Medulla oblongata (tissue), 1 donor: ENCODE data around the gene SBF2.
"Not testable (repeated sequence)": the region's sequence is repeated elsewhere in the genome, so short reads cannot be mapped to it uniquely, and the experiment has no call there.

Experiments used
- DNase-seq: peaks from one replicate; pipeline ENCODE4 v3.0.0-alpha.2; 2015; ENCODE audit errors: extremely low spot score

Gene SBF2

DNA sequence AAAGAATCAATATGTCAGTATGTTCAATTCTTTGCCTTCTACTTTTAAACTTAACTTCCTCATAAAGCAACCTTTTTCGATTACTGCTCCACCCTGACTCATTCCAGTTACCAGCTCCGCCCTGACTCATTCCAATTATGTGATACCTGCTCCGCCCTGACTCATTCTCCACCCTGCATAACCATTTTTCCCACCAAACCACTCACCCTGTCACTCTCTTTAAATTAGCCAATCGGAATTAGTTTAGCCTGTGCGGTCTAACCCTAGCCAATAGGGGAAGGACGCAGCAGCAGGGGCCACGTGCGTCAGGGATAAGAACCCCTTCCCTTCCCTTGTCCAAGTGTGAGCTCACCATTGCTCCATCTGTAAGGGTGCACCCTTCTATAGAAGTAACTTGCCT, 393.8 kb downstream of the SBF2 start:
- not testable (repeated sequence) for DNase-seq

DNA sequence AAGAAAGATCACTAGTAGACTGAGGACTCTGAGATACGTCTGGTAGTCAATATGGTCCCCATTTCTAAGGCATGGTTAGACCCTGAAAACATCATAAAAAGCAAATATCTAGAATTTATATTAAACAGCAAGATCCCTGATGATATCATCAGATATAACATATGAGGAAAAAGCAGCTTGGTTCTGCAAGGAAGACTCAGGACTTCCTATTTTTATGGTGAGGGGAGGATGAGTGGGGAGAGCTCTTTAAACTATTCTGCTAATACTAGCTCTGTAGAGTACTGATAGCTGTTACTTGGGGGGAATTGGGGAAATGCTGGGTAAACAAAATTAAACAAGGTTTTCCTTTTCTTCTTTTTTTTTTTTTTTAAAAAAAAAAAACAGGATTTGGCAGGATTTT, 394.3 kb downstream of the SBF2 start:
- no peak for DNase-seq

DNA sequence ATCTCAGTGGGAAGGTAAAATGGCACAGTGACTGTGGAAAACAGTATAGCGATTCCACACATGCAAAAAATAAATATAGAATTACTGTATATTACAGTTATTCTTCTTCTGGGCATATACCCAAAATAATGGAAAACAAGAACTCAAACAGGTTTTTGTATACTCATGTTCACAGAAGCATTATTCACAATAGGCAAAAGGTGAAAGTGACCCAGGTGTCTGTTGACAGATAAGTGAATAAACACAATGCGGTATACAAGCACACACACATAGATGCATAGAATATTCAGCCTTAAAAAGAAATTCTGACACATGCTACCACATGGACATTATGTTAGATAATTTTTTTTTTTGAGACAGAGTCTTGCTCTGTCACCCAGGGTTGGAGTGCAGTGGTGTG, 397.1 kb downstream of the SBF2 start:
- no peak for DNase-seq

DNA sequence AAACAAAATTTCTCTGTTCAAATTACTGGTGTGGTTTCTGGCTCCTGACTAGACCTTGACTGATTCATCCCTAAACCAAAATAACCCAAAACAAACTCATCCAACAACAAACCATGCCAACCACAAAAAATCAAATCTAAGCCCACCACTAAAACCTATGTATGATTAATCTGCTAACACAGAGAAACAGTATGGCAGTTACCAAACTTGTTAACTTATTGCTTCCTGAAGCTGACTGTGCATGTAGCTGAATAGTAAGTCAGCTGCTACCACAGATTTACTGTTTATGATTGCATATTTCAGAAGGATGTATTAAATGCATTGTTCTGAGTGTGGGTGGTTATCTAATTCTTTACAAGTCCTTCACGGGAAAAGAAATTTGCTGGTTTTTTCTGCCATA, 399.0 kb downstream of the SBF2 start:
- DNase-seq, result no peak

DNA sequence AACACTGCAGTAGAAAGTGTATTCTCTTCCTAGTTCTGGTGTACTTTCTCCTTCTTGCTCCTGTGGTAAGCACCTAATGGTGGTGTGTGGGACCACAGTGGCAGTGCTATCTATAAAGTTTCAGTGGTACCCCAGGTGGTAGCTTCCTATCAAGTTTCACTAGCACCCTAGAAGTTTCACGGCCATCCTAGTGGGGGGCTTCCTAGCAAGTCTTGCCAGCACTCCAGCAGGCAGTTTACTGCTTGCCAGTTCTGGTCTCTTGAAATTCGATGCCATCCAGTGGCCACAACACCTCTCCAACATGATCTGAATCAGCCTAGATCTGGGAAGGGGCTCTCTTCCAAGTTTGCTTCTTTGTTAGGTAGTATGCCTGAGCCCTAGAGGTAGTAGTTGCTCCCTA, 400.5 kb downstream of the SBF2 start:
- DNase-seq, result no peak

DNA sequence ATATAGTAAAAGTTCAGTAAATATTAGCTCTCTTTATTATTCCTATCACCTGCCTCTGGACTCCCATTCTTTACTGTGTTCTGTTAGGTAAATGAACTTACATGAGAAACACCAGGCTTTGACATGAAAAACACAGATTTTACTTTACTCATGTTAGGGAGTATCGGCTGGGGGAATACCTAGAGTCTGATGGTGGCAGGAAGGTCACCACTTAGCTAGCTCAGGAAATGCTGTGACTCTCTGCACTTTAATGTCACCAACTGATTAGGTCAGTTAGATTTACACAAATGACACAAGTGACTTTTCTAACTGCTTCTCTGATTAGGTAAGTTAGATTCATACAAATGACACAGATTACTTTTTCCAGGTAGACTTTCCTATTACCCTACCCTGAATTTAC, 405.1 kb downstream of the SBF2 start:
- DNase-seq, result no peak

DNA sequence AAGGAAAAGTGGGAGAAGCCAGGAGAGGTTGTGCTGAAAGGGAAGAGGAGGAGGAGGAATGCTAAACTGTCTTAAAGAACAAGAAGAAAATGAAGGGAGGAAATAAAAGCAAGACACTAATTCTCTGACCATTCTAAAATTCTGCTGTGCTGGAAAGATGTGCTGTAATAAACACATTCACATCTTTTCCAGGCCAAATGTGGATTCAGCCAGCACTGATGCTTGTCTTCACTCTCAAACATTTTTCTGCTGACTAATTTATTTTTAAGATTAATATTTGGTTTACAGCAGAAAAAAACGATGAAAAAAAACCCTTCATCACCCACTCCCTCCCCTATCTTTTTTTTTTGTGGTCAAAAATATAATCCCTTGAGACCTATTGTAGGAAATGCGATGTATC, 406.5 kb downstream of the SBF2 start:
- no peak for DNase-seq

DNA sequence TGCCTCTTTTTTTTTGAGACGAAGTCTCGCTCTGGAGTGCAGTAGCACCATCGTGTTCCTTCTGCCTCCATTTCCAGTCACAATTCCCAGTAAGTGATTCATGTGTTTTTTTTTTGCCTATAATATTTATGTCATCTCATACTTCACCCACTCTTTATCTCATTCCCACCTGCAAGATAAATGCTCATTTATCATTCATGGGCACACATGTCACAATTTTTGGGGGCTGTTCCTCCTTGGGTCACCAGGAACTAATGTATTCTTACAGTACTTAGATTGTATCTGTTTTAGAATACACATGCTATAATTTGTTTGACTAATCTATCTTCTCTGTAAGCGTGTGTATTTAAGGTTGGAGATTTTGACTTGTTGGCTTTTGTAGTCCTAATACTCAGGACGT, 407.4 kb downstream of the SBF2 start:
- no peak for DNase-seq

DNA sequence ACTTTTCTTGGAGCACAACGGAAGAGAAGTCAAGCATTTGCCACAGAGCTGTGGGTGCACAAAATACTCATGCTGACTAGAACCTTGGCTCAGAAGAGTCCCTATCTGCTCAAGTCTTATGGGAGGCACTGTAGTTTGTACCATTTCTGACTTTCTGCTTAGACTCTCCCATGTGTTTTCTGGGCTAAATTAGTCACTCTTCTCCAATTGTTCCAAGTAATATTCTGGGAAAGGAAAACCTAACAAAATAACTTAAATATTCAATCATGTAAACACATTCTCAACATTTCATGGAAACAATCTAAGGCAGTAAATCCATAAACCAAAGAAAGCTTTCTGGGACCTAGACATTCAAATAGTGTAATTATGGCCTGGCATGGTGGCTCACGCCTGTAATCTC, 409.4 kb downstream of the SBF2 start:
- DNase-seq, result no peak

DNA sequence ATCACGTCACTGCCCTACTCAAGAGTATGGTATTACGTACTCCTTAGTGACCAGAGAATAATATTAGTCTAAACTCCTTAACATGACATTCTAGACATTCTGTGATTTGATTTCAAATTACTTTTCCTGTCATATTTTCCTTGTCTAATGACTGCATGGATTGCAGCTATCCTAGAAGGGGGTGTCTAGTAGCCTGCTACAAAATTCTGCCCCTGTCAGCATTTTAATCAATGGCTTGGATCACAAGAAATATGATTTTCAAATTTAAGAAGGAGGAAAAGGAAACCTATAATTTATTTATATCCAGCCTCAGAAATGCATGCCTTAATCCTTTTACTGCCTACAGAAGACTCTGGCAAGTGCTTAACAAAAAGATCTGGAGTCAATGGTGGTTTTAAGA, 413.4 kb downstream of the SBF2 start:
- DNase-seq, result no peak

DNA sequence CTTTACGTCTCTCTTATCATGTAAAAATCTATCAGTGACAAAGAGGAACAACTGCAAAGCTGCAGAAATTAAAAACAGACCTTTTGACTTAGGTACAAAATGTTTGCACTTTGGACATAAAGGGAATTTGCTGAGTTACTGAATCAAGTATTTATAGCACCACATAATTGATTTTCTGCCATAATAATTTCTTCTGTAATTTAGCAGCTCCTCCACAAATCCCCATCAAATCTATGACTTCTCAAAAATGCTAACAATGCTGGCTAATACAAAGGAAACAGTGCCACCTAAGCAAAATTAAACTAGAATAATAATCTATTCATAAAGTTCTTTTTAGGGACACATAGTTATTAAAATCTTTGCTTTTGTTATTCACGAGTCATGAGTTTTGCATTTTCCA, 415.1 kb downstream of the SBF2 start:
- DNase-seq, result no peak

DNA sequence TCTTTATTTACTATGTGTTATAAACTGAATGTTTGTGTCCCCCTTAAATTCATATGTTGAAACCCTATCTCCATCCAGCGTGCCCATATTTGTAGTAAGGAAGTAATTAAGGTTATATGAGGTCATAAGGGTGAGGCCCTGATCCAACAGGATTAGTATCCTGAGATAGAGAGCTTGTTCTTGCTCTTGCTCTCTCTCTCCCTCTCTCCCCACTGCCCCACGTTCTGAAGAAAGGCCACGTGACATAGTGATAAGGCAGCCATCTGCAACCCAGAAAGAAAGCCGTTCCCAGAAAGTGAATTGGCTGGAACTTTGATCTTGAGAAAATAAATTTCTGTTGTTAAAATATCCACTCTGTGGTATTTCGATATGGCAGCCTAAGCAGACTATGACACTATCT, 417.7 kb downstream of the SBF2 start:
- no peak for DNase-seq

DNA sequence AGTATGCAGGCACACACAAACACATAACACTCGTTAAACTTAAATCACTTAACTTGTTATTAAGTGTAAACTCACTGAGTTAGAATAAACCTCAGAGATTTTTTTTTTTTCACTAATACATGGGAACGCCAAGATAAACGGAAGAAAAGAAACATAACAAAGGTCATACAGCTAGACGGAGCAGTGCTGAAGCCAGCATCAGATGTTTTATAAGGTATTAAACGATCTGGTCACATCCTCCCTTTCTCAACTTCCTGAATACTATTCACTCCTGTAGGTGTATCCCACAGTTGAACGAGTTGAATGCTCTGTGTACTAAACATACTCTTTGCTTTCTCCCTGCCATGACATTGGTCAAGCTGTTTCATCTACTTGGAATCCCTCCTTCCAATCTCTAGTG, 418.2 kb downstream of the SBF2 start:
- no peak for DNase-seq

DNA sequence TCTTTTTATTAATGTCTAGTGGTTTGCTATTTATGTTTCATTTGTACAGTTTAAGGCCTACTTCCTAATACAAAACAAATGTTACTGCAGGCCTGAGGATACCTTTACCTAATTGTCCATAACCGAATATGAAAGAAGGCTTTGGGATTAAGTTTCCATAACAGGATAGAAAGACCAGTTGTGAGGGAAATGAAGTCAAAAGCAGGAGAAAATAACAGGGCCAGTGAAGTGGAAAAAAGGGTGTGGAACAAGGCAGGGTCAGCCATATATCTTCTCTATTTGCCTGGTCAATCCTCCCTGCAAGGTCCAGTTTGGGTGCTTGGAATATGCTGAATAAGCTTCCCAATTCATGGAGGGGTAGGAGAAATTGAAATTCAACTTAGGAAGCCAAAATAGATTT, 418.6 kb downstream of the SBF2 start:
- DNase-seq, result no peak

DNA sequence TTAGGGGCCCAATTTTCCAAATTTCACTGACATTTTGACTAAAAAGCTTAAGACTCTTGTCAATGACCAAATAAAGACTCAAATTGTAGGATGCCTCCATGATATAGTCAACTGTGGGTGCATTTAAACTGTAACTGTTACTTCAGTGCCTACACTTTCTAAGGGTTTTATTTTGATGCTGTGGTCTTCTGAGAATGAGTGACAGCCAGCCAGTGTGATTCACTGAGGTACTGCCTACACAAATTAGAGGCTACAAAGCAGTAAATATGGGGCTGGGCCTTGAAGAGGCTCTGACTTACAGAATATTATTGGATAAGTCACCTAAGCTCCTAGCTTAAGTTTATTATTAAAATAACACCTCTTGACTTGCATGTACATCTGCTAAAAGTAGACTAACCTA, 419.6 kb downstream of the SBF2 start:
- DNase-seq, result no peak

DNA sequence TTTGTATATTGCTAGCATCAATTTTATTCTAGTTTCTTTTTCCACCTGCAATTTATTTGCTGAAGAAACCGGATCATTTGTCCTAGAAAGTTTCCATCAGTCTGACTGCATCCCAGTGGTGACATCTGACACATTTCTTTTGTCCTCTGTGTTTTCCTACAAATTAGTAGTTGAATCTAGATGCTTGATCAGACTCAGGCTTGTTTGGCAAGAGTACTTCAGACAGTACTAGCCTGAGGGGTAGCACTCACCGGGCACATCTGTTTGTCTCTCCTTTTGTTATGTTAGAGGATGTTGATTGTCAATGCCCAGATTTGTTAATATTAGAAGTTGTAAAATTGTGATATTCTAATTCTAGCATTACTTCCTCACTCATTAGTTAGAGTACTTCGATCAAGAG, 425.4 kb downstream of the SBF2 start:
- DNase-seq, result no peak

DNA sequence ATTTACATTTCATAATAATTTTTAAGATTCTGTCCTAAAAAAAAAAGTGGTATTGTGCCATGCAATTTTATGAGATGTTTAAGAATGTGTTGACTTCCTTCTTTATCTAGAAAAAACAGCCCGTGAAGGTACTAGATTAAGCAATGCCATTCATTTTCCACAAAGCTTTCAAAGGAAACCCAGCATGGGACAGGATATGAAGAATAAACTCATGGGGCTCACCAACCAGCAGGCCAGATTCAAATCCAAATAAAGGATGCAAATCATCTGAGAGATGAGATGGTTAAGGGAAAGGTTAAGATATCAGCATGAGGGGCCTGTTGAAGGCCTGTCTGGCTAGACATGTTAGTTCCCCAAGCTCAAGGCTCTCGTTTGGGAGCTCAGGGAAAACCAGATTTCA, 431.0 kb downstream of the SBF2 start:
- DNase-seq, result no peak

DNA sequence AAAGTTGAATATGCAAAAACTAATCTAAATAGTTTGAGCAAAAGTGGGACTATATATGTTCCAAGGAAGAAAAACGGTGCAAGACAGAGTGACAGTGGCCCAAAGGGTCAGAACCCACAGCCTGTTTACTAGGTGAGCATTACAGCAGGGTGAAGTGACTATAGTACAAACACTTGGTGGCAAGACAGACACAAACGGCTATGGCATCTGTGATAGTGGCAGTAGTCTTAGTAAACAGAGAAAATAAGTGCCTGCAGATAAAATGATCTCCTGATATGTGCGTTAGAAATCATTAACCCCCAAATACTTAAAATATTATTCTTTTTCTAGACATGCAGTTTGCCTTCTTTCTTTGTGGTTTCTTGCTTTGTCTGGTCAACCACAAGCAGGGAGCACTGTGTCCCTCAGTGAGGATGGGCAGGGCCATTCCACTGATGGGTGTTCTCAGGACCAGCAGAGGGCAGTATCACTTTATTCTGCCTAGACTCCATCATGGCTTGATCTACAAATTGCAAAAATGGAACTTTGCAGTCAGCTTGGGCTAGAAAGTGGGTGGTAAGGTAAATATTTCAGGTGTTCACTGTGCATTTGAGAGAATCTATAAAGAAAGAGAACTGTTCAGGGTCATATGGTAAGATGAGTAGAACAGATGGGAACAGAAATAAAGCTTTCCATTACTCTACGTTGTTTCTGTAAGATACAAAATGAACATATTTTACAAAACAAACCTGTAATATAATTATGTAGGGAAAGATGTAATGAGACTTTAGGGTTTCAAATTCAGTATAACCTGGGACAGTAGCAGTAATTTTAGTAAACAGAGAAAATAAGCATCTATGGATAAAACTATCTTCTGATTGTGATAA, 431.9 kb downstream of the SBF2 start:
- DNase-seq, result peak; percentile 79

DNA sequence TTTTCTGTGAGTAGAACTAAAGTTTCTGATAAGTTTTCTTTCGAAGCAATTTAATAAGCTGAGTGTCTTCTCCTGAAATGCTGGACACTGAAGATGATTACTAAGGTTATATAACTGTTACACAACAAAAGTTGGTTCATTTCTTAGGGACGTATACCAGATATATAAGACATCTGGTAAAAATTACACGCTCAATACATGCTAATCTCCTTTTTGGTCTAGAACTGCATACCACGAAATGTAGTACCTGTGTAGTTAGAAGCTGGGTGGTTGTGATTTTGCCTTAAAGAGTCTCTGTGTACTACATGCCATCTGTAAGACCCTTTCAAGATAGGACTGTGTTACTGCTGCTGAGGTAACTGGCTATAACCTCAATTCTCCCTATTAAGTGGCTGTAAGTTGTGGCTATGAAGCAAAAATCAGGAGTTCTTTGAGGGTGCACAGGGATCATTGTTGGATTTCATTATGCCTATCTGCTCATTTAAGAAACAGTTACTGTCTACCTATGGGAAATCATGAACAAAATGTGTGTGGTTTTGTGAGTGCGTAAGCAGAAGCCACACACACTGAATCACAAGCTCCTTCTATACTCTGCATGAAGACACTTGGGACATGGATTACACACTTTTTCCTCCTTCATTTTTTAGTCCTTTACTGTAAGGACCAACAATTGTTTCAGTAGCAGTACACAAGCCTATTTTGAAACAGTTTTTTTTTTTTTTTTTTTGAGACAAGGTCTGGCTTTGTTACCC, 434.3 kb downstream of the SBF2 start:
- no peak for DNase-seq

DNA sequence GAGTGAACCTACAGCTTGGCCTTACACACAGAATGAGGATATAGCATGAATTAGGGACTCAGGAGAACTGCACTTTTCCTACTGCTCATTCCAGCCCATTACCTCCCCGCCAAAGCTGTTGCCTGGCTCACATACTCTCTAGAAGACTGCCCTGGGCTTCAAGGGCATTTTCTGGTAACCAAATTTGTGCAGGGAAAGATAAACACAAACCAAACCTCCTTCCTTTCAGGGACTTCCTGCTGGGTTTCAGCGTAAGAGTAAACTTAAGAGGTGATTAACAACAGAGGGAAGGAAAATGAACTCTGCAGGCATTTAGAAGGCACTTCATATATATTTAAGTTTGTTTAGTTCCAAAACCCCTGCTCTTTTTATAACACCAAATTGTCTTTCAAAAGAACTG, 435.2 kb downstream of the SBF2 start:
- no peak for DNase-seq

DNA sequence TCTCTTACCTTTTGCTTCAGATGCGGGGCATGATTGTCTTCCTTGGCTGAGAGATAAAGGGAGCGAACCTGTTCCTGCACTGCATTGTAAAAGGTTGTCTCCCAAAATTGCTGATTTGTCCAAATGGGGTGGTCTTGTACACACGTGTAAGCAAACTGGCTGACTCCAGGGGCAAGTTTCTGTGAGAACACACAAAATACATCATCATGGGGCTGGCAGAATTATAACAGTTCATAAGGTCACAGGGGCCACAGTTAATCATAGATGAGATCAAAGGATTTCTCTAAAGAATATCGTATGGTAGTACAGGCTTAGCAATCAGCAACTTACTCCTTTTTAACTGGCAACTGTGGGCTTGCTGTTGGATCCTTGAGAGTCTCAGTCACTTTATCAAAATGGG, 435.8 kb downstream of the SBF2 start:
- DNase-seq, result no peak

DNA sequence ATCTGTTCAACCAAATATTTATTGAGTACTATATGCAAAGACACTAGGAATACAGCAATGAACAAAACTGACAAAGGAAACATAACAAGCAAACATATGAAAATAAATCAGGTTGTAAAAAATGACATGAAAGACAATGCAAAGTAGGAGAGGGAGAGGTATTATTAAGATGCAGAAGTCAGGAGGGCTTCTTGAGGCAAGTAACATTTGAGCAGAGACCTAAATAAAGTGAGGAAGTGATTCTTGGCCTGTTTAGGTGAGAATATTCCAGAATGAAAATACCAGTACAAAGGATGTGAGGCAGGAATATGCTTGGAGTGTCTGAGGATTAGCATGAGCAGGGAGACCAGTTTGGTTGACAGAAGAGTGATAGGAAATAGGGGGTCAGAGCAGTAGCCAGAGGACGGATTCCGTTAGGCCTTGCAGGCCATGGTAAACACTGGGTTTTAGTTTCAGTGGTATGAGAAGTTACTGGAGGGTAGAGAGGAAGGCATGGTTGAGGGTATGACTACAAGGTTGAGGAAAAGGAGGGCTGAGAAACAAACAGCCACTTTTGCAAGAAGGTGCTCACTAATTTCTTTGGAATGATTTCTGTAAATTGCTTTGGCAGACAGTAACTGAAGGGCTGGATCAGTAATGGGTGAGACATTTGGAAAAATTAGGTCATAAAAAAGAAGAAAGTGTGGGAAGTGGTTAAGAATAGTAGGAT, 438.3 kb downstream of the SBF2 start:
- DNase-seq, result no peak
